Left ventricle myocardium superior (tissue), 1 donor: ENCODE results near the gene LARGE1. TPM values are rescaled to one million over a fixed set of nuclear protein-coding genes. Genes with fewer than 3 reads are reported as not detected.
A peak's percentile ranks its signal among the peaks of the same experiment; 100 is the strongest.

Experiments used
- ATAC-seq: fragments of 200-7000 bp; cut with Tn5 transposase; one replicate; pipeline ENCODE4 v1.9.1; 2020; ENCODE audit warnings: mild to moderate bottlenecking, moderate library complexity
- DNase-seq: peaks from one replicate; pipeline ENCODE4 v3.0.0-alpha.2; 2020
- intact Hi-C: fragments of 100-400 bp; cut with micrococcal nuclease; formaldehyde crosslinking; loops from one replicate; pipeline ENCODE4 v1.11.0; 2022
- total RNA-seq: library from RNA; stranded (reverse); fragmentation: NEBNext Ultra II Directional; extraction: Animal tissue kit (Norgen Biotek cat#: 25700); gene quantifications from one replicate; pipeline ENCODE4 v1.2.1, GENCODE V29; 2021
- donor health status: DM: no; HTN: yes; CAD: no; lungs with severe emphysema.

Gene LARGE1
- total RNA-seq, 1 donor from 2014 or later: 147 TPM

DNA sequence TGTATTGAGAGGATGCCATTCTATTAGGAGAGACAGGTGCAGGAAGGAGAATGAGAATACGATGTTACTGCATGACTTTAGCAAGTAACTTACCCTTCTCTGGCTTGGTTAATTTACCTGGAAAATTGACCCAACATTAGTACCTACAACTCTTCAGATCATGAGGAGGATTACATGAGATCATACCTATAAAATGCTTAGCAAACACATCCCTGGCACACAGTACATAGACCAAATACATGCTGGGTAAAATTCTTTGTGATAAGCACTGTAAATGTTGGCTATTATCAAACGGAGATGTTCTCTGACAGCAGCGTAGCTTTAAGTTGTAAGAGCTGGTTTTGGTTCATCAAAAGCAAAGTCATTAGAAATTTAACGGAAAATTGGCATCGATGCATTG, 28.8 kb downstream of the LARGE1 start:
- intact Hi-C loops: no loop called here
- DNase-seq (no peak), ATAC-seq (no peak)

DNA sequence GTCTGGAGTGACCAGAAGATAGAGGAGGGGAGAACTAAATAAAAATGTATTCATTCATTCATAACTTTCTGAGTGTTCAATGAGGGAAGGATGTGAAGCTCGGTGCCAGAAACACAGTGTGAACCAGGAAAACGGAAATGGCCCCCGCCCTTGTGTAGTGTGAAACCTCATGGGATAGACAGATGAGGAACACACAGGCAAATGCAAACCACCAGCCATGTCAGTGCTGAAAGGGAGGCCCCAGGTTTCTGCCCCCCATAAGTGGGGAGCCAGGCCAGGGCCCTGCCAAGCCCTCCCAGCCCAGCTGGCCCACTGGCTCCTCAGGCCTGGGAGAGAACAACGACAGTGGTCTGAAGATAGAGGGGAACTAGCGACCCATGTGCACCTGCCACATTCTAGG, 30.5 kb downstream of the LARGE1 start:
- intact Hi-C loops: no loop called here
- DNase-seq: no peak
- ATAC-seq: peak; percentile 25

DNA sequence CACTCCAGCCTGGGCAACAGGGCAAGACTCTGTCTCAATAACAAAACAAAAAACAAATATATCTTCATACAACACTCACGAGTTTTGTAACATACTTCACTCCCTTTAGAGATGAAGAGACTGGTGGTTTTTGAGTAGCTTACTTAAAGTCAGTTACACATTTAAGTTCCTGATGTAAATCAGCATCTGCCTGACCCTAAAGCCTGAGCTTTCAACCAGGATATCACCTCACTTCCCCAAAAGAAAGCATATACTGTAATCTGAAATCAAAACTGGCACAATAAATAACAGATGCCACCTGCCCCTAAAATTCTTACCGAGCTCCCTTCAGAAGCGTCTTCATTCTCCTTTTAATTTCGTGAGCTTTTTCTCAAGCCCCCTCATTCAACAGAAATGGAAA, 31.5 kb downstream of the LARGE1 start:
- intact Hi-C loops: no loop called here
- ATAC-seq (no peak), DNase-seq (no peak)

DNA sequence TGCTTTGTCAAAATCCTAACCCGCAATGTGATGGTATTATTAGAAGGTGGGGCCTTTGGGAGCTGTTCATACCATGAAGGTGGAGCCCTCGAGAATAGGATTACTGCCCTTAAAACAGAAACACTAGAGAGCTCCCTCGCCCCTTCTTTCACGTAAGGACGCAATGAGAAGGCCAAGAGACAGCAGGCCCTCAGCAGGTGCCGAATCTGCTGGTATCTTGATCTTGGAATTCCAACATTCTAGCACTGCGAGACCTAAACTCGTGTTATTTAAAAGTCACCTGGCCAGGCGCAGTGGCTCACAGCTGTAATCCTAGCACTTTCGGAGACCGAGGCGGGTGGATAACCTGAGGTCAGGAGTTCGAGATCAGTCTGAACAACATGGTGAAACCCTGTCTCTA, 33.1 kb downstream of the LARGE1 start:
- DNase-seq: no peak
- ATAC-seq: no peak
- intact Hi-C loops: no loop called here

DNA sequence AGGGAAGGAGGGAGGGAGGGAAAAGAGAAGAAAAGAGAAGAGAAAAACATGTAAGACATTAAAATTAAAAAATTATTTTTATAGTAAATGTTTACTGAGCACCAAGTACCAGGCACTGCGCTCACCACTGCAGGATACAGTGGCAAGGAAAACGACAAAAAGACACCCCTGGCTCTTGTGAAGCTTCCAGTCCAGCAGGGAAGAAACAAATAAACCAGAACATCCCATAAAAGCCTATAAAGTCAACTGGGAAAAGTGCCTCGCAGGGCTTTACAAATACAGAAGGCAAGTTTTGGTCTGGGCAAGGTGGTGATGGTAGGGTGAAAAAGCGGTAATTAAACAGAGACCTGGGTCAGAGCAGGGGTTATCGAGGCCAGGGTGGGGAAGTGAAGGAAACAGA, 33.6 kb downstream of the LARGE1 start:
- ATAC-seq (no peak), DNase-seq (no peak)
- intact Hi-C loops: no loop called here

DNA sequence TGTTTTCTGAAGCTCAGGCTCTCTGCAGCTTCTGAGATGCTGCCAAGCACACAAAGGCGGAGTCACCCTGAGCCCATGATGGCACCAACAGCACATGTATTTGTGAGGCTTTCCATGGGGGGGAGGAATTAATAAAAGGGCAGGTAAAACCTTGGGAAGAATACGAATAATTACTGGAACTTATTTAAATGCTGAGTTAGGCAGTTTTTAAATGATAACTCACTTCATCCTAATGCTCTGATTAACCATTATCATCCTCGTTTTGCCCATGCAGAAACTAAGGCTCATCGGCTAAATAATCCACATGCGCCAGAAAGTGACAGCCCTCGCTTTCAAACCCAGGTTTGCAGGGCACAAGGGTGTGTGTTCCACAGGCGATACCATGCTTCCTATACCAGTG, 35.4 kb downstream of the LARGE1 start:
- ATAC-seq (peak; percentile 46), DNase-seq (no peak)
- intact Hi-C loops: no loop called here

DNA sequence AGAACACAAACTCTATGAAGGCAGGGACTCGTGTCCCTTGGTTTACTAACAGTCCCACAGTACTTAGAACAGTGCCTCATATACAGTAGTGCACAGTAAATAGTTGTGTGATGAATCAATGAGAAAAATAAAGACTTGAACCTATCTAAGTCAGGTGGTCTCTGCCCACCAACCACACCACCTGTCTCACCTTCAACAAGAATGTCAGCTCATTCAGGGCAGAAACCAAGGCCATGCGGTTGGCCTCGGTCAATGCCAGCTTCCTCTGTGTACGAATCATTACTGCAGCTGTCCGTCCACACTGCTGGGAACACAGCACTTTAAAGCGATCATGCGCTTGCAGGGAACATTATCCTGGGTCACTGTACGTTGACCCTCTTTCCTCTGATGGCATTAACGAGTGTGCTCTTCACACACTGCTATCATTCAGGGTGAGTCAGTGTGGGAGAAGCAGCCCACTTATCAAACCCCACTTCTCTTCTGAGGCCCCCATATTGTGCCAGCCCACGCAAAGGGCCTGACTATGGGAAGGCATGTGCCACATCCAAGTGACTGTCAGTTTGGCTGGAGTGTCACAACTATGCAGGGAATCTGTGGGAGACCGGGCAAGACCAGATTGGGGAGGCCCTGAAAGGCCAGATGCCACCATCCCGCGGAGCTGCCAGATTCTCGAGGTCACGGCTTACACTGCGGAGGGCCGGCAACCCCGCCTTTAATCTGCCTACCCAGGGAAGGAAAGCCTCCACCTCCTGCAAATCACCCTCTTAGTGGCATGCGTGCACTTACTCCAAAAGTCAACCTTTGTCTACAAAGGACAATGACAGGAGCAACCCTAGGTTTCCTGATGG, 36.1 kb downstream of the LARGE1 start:
- intact Hi-C loops: no loop called here
- ATAC-seq: peak; percentile 68
- DNase-seq: peak; percentile 45

DNA sequence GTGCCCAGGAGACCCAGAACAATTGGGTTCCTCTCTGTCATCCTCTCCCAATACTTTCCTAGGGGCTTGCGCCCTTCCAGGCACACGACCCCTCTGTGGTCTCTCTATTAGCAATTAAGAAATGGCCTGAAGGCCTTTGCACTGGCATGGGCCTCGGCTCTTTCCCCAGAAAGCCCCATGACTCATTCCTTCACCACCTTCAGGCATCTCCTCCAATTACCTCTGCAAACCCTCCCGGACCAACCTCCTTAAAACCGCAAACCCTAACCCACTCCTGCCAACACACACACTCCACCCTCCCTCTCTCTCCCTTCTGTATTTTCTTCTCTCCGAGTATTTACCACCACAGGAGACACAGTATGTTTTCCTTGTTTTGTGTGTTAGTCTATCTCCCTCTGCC, 36.7 kb downstream of the LARGE1 start:
- intact Hi-C loops: no loop called here
- no peak for DNase-seq
- peak; percentile 2 for ATAC-seq

DNA sequence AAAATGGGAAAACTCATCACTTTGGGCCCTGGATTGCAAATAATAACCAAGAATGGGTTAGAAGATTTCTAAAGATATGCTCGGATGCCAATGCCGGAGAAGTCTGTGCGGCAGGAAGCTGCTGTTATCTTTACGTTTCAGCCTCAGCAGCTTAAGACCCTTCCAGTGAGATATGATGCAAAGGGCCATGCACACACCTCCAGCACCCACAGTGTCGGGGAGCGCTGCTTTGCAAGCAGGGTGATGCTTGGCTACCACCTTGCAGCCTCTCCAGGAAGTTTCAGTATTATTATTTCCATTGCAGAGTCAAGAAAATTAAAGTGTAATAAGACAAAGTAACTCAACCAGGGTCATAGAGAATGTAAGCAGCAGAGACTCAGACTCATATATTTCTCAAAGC, 37.3 kb downstream of the LARGE1 start:
- intact Hi-C loops: no loop called here
- no peak for ATAC-seq
- DNase-seq: no peak

DNA sequence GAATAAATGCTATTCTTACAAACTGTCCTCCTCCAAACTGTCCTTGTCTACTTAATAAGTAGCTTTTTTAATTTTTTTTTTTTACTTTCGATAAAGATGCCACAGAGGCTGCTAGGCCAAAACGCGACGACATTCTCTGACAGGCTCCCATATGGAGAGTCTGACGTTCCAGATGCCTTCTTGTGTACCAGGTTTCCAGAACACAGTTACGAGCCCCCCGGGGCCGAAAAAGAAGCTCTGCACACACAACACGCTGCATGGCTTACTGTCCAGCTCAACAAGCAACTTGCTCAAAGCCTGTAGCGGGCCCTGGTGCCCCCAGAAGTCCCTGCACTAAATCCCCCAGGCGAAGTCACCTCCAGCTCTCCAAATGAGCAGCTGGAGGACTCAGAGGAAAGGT, 39.3 kb downstream of the LARGE1 start:
- intact Hi-C loops: no loop called here
- ATAC-seq: no peak
- DNase-seq: no peak

DNA sequence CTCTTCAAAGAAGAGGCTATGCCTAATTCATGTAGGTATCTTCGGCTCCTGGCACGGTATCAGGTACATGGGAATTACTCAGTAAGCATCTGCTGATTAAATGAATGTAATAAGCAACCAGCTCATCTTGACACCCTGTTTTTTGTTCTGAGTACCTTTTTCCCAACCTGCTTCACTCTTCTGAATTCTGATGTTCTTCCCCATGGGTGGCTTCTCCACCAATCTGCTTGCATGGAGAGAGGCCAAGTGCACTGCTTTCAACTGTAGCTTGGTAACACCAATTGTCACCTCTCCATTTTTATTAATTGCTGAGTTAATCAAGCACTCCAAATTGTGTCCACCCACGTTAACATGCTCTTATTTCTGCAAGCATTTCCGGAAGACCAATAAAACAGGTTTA, 40.5 kb downstream of the LARGE1 start:
- intact Hi-C loops: no loop called here
- ATAC-seq (no peak), DNase-seq (no peak)

DNA sequence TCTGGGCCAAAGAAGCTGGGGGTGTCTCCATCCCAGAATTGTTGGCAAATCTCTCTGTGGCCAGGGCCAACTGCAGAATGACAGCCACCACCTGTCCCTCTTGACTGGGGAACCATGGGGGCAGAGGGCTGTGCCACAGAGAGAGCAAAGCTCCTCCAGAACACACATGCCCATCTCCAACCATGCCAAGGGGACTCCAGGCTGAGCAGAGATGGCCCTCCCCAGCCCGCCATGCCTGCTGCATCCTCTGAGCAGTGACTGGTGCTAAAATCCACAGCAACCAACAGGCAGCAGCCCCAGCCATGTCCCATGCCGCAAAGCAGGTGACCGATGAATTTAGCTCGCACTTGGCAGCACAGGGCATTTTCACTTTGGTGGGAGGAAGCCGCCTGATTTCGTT, 45.0 kb downstream of the LARGE1 start:
- ATAC-seq (peak; percentile 37), DNase-seq (peak; percentile 53)
- intact Hi-C loops: no loop called here

DNA sequence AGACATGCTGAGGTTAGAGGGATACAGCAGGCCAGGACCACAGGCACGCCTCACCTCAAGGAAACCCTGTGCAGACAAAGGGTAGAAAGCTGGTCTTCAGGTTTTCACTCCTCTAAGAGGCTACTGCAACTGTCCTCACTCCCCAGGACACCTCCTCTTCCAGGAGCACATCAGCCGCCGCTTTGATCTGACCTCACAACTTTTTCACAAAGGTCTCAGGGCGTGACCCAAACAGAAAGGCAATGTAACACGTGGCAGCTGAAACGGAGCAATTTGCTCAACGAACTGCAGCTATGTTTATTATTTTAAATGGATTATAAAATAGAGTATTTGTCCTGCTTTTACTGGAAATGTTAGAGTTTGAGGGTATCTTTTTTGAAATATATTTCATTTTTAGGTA, 46.1 kb downstream of the LARGE1 start:
- intact Hi-C loops: no loop called here
- ATAC-seq (no peak), DNase-seq (no peak)

DNA sequence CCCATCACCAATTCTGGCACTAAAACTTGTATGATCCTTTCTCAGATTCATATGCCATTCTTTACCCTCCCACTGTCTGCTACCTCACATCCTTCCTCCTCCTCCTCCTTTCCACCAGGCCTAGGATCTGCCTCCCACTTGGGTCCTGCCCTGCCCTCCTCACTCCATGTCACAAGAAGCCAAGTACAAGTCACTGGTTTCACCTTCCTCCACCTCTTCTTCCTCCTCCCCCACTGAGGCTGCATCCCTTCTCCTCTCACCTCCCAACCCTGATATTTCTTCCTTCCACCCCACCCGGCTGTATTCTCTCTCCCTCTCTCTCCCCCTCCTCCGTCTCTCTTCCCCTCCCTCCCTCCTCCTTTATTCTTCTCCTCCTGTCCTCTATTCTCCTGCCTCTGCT, 46.6 kb downstream of the LARGE1 start:
- intact Hi-C loops: no loop called here
- DNase-seq (no peak), ATAC-seq (peak; percentile 8)

DNA sequence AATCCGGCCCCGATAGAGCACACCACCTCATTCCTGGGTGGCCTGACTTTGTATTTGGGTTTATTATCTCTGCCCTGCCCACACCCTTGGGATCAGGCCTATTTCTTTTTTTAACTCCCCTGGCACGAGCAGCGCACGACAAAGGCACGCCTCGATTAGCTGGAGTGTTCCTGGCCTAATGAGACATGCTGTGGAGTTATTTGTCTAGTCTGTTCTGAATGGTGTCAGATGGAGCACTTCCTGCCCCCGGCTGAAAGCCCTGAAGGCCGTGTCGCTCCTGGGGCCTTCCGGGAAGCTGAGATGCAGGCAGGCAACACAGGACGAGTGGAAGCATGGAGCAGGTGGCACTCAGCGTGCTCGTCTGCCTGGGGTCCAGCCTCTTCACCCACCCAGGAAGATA, 47.1 kb downstream of the LARGE1 start:
- ATAC-seq (peak; percentile 80), DNase-seq (peak; percentile 70)
- intact Hi-C loops: no loop called here

DNA sequence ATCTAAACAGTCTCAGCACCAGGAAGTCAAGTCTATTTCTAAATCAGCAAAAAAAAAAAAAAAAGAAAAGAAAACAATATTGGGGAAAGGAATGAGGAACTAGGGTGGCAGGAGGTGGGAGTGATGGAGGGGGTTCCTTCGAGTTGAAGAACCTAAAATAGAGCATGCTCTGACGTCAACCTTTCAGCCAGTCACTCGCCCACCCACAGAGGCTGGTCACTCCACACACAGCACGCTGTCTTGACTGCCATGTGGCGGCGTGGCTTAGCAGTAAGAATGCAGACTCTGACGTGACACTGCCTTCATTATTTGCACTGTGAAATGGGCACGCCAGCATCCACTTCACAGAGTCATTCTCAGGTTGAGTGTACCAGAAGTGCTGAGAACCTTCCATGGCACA, 48.3 kb downstream of the LARGE1 start:
- DNase-seq (no peak), ATAC-seq (no peak)
- intact Hi-C loops: no loop called here

DNA sequence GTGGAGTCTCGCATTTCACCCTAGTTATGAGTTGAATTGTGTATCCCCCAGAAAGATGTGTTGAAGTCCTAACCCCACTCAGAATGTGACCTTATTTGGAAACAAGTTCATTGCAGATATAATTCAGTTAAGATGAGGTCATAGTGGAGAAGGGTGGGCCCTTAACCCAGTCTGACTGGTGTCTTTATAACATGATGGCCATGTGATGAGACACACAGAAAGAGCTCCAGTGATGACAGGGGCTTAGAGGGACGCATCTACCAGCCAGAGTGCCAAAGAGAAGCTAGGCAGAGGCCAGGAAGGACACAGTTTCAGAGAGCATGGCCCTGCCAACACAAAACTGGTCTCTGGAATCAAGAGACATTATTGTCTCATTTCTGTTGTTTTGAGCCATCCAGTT, 50.3 kb downstream of the LARGE1 start:
- DNase-seq: no peak
- ATAC-seq: peak; percentile 16
- intact Hi-C loops: no loop called here

DNA sequence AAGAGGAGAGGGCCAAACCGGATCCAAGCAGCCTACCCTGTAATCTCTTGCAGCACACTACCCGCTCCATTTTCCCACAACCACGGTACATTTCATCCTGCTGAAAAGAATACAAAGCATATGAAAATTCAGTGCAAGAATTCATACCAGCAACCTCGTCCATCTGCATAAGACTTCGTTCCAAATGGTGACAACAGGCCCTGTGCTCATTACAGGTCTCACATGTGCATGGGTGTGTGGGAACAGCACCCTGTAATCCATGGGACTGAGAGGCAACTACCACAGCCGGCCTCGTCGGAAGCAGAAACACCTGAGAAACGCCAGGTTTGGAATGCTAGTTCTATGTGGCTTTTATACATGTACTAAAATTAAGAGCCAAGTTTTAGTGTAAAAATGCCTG, 52.3 kb downstream of the LARGE1 start:
- ATAC-seq: no peak
- intact Hi-C loops: no loop called here

DNA sequence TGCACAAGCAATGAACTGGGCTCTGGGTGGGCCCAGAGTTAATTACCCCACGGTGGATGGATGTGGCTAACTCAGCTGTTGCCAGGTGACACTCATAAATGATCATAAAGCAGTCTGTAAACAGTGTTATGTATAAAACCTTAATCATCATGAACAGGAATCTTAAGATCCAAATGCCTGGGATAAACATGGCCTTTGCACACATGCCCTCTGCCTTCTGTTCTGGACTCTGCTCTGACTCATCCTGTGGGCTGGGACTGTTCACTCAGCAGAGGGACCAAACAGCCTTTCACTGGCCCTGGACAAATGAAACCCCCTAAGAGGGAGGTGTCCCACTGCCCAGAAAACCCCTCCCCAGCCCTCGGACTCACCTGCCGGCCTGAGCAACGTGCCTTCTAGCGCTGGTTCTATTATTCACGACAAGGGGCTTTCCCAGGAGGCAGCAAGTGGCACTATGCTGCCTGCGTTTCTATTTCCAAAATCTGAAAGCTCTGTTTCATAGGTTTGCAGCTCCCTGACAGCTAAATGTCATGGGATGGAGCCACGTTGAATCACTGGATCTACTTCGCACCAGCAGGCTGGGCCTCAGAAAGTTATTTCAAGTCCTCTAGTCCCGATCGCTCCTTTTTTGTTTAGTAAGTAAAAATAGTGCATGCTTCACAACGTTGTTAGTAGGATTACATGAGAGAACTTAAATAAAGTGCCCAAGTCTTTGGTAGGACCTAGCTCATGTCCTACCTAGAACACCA, 53.0 kb downstream of the LARGE1 start:
- ATAC-seq: peak; percentile 14
- no peak for DNase-seq
- intact Hi-C loops: no loop called here

More for the DNA sequence above, 52.3 kb downstream of the LARGE1 start:
- DNase-seq: no peak

DNA sequence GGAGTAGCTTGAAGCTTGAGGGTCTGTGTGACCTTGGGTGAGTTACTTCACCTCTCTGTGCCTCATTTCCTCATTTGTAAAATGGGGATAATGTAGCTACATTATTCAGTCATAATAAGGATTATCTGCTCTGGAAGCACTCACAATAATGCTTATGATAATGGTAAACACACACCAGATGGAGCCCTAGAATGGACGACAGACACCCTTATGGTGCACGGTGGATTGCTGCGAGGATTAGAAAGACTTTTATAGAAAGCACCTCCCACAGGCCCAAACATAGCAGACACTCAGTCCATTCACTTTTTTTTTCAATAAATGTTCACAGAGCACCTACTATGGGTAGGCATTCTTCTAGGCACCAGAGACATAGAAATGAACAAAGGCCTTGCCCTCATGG, 53.8 kb downstream of the LARGE1 start:
- intact Hi-C loops: no loop called here
- ATAC-seq (no peak), DNase-seq (no peak)

DNA sequence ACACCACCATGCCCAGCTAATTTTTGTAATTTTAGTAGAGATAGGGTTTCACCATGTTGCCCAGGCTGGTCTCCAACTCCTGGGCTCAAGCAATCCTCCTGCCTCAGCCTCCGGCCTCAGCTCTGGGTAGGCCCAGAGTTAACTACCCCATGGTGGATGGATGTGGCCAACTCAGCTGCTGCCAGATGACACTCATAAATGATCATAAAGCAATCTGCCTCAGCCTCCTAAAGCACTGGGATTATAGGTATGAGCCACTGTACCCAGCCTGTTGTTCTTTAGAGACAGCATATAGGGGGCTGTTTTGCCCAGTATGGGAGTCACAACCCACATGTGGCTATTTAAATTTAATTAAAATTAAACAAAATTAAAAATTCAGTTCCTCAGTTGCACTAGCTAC, 54.3 kb downstream of the LARGE1 start:
- ATAC-seq (no peak), DNase-seq (no peak)
- intact Hi-C loops: no loop called here
